ENCODE data around the gene TMEM150A. TPM values are rescaled to one million over a fixed set of nuclear protein-coding genes. Genes with fewer than 3 reads are reported as not detected.

The TMEM150A gene
- total and polyA plus RNA-seq, 2 donors (not counting 3 experiments of a cell fraction or from before 2014, with no cell fraction given) = 17.7 to 35.7 TPM

DNA sequence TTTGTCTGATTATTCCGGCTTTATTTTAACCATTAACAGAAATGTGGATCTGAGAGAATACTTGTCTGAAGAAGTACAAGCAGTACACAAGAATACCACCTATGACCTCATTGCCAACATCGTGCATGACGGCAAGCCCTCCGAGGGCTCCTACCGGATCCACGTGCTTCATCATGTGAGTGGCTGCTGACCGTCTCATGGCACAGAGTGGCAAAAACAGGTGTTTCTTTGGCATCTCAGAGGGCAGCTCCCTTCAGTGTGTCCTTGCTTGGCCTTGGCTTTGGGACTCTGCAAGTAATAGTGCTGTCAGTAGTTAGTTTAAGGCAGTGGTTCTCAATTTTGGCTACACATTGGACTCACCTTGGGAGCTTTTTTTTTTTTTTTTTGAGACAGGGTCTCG, 42.4 kb upstream of the TMEM150A start:
- Histone ChIP-seq H3K4me3 (replicated peaks in 1 of 3; ENCODE audit: insufficient read depth in 1 of 3, low read depth in 1 of 3, low read length in 3 of 3) (no peak overlapping the region), H4K20me1 (replicated peaks; ENCODE audit: control insufficient read depth, extremely low read depth, insufficient read depth, low read length) (no peaks in the 10 kb centered on the region), H3K9me3 (replicated peaks; ENCODE audit: control insufficient read depth, insufficient read depth, low read length) (no peaks in the 10 kb centered on the region), H3K36me3 (ENCODE audit: control insufficient read depth in 2 of 2, extremely low read depth in 1 of 2, insufficient read depth in 2 of 2, low read length in 2 of 2) (peaks cover 32 to 41% of the 10 kb centered on the region in 2 experiments), H3K27ac (ENCODE audit: insufficient read depth, low read depth, low read length) (no peak overlapping the region), H2AFZ (ENCODE audit: low read depth, low read length) (no peak overlapping the region), H3K9ac (replicated peaks; ENCODE audit: extremely low read depth, insufficient read depth, low read length) (no peak overlapping the region), H3K9me1 (replicated peaks; ENCODE audit: control insufficient read depth, extremely low read depth, insufficient read depth, low read length) (no peaks in the 10 kb centered on the region), H3K27me3 (ENCODE audit: control insufficient read depth in 2 of 2, insufficient read depth in 2 of 2, low read length in 2 of 2) (no peaks in the 10 kb centered on the region), H3K79me2 (ENCODE audit: control insufficient read depth, insufficient read depth, low read length) (no peaks in the 10 kb centered on the region), H3K4me2 (ENCODE audit: insufficient read depth, low read length) (no peak overlapping the region), H3K4me1 (ENCODE audit: control insufficient read depth, extremely low read depth, insufficient read depth, low read length) (peaks cover 16% of the 10 kb centered on the region)
- ChIA-PET CTCF (interaction anchor here (0.9 to 3.4 kb wide), 4 partner anchors 8 to 183 kb away, joined by 3 to 14 read pairs (median 3); no protein-coding TSS in a partner anchor), POLR2A (no interaction called here)
- BruUV-seq (replicated peaks) = no TSS peak
- intact Hi-C loops (cut with micrococcal nuclease) = loop anchor here (5.0 to 10.0 kb wide), 2 partner anchors 82 to 480 kb away; no protein-coding TSS in a partner anchor
- TF ChIP-seq POLR2A (IDR thresholded peaks at IDR 0.05; ENCODE audit: low read depth, low read length) (no peak), GATA2 (IDR thresholded peaks at IDR 0.05; ENCODE audit: insufficient read depth, insufficient read length, low read depth, low read length) (no peak), FOS (IDR thresholded peaks at IDR 0.05; ENCODE audit: borderline replicate concordance, insufficient read depth, low read length) (no peak), POLR2AphosphoS5 (IDR thresholded peaks at IDR 0.05; ENCODE audit: insufficient read depth, low read depth, low read length) (no peak), EZH2 (IDR thresholded peaks at IDR 0.05; ENCODE audit: borderline replicate concordance, low read depth, low read length, severe bottlenecking) (no peak), MYC (IDR thresholded peaks at IDR 0.05; ENCODE audit: low read depth, low read length) (no peak), JUN (IDR thresholded peaks at IDR 0.05; ENCODE audit: borderline replicate concordance, insufficient read depth, insufficient read length, low read depth) (no peak)
- TF ChIP-seq, protein P1, sequence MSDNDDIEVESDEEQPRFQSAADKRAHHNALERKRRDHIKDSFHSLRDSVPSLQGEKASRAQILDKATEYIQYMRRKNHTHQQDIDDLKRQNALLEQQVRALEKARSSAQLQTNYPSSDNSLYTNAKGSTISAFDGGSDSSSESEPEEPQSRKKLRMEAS (IDR thresholded peaks at IDR 0.05; ENCODE audit: insufficient read depth, insufficient read length) = no peak
- TF ChIP-seq, protein P2, sequence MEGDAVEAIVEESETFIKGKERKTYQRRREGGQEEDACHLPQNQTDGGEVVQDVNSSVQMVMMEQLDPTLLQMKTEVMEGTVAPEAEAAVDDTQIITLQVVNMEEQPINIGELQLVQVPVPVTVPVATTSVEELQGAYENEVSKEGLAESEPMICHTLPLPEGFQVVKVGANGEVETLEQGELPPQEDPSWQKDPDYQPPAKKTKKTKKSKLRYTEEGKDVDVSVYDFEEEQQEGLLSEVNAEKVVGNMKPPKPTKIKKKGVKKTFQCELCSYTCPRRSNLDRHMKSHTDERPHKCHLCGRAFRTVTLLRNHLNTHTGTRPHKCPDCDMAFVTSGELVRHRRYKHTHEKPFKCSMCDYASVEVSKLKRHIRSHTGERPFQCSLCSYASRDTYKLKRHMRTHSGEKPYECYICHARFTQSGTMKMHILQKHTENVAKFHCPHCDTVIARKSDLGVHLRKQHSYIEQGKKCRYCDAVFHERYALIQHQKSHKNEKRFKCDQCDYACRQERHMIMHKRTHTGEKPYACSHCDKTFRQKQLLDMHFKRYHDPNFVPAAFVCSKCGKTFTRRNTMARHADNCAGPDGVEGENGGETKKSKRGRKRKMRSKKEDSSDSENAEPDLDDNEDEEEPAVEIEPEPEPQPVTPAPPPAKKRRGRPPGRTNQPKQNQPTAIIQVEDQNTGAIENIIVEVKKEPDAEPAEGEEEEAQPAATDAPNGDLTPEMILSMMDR (IDR thresholded peaks at IDR 0.05; ENCODE audit: extremely low read depth in 1 of 2, insufficient read depth in 1 of 2, low read depth in 1 of 2, low read length in 2 of 2) = no peak
- FAIRE-seq = no peak
- dilution Hi-C loops (cut with MboI; ENCODE audit: extremely low pct_ligation_motif_present, low sequenced_read_pairs) = no loop called here
- DNase-seq (ENCODE audit: low read depth, low spot score) = no peak

Data from endothelial cell of umbilical vein (primary cell).